Embryonic facial prominence (tissue), 1 donor: ENCODE data around the gene LARP4B.
"Not testable (repeated sequence)": the region's sequence is repeated elsewhere in the genome, so short reads cannot be mapped to it uniquely, and the experiment has no call there.

Source experiments
- DNase-seq: peaks from one replicate; pipeline ENCODE4 v3.0.0-alpha.2; 2016; ENCODE audit errors: extremely low spot score

LARP4B gene

GRCh38 chr10:770048-770712 is 161.3 kb downstream of the LARP4B start:
- not testable (repeated sequence) for DNase-seq

GRCh38 chr10:767794-768193 is 163.7 kb downstream of the LARP4B start:
- DNase-seq = no peak

GRCh38 chr10:767211-767610 is 164.3 kb downstream of the LARP4B start:
- DNase-seq = no peak

GRCh38 chr10:761376-761775 is 170.1 kb downstream of the LARP4B start:
- no peak for DNase-seq

GRCh38 chr10:760622-761021 is 170.9 kb downstream of the LARP4B start:
- DNase-seq = no peak

GRCh38 chr10:759898-760477 is 171.5 kb downstream of the LARP4B start:
- no peak for DNase-seq
